ENCODE results near the gene MBD3L1.

MBD3L1 gene

DNA sequence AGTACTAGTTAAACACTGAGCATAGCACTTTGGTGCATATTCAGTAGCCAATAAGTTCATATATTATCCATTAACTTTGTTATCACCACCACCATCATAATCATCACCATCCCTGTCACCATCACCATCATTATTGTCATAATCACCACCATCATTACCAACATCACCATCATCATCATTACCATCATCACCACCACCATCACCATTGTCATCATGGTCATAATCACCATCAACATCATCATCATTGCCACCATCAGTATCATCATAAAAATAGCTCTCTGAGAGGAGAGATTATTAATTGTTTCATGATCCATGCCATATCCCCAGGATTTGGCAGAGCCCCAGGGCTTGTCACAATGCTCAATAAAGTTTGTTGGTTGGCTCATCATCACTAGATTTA is 49.3 kb downstream of the MBD3L1 start:
- DNase-seq, result no peak

DNA sequence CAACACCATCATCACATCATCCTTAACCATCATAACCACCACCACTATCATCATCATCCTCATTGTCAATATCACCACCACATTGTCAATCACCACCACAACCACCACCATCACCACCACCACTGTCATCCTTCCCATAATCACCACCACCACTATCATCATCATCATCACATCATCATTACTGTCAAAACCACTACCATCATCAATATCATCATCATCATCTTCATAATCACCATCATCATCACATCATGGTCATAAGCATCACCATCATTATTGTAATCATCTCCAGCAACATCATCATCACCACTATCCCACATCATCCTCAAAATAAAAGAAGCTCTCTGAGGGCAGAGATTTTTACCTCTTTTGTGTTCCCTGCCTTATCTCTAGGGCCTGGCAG is 52.2 kb downstream of the MBD3L1 start:
- DNase-seq, result no peak

DNA sequence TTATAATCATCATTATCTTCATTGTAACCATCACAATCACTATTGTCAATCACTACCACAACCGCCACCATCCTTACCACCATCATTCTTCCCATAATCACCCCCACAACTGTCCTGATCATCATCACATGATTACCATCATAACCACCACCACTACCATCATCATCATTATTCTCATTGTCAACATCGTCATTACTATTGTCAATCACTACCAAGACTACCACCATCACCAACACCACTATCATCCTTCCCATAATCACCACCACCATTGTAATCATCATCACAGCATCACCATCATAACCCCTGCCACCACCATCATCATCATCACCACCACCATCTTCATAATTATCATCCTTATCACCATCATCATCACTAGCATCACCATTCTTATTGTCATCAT is 55.2 kb downstream of the MBD3L1 start:
- DNase-seq, result no peak

DNA sequence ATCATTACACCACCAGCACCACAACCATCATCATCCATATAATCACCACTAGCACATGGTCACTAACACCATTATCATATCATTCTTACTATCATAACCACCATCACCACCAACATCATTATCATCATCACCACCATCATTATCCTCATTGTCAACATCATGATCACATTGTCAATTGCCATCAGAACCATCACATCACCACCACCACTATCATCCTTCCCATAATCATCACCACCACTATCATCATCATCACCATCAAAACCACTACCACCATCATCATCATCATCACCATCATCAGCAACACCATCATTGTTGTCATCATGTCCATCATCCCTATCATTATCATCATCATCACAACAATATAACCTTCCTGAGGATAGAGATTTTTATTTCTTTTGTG is 58.1 kb downstream of the MBD3L1 start:
- DNase-seq, result no peak
